Glutamatergic neuron (in vitro differentiated cells): ENCODE data around the gene CYBB. TPM values are rescaled to one million over a fixed set of nuclear protein-coding genes. Genes with fewer than 3 reads are reported as not detected.

ENCODE experiments used
- DNase-seq: peaks from one replicate; pipeline ENCODE4 v3.0.0; 2022
- H3K27ac Mint-ChIP-seq: one replicate; pipeline ENCODE4 v1.8.0; 2020; ENCODE audit warnings: mild to moderate bottlenecking, mixed read lengths, inconsistent platforms; ENCODE audit not compliant: unreplicated experiment
- H3K27me3 Mint-ChIP-seq: one replicate; pipeline ENCODE4 v1.8.0; 2020; ENCODE audit warnings: mild to moderate bottlenecking, moderate library complexity, mixed read lengths, inconsistent platforms; ENCODE audit not compliant: unreplicated experiment
- H3K36me3 Mint-ChIP-seq: one replicate; pipeline ENCODE4 v1.8.0; 2020; ENCODE audit warnings: mild to moderate bottlenecking, mixed read lengths, inconsistent platforms; ENCODE audit not compliant: unreplicated experiment
- H3K4me1 Mint-ChIP-seq: one replicate; pipeline ENCODE4 v1.8.0; 2020; ENCODE audit warnings: mild to moderate bottlenecking, low read depth, mixed read lengths, inconsistent platforms; ENCODE audit not compliant: unreplicated experiment
- H3K4me3 Mint-ChIP-seq: one replicate; pipeline ENCODE4 v1.8.0; 2020; ENCODE audit warnings: mild to moderate bottlenecking, mixed read lengths, inconsistent platforms; ENCODE audit not compliant: unreplicated experiment
- H3K9me3 Mint-ChIP-seq: one replicate; pipeline ENCODE4 v1.8.0; 2020; ENCODE audit warnings: mild to moderate bottlenecking, moderate library complexity, mixed read lengths, inconsistent platforms; ENCODE audit not compliant: unreplicated experiment
- CTCF ChIP-seq: fragments of 200-600 bp; sonication (generic); IDR thresholded peaks from one replicate; pipeline ENCODE4 v1.5.0; 2021; ENCODE audit not compliant: partially characterized antibody, unreplicated experiment
- total RNA-seq: library from RNA; stranded (reverse); fragmentation: NEBNext Ultra II Directional; extraction: Animal tissue kit (Norgen Biotek cat#: 25700); gene quantifications from one replicate; pipeline ENCODE4 v1.2.1, GENCODE V29; 2021; ENCODE audit not compliant: unreplicated experiment

CYBB gene
- total RNA-seq, 1 donor from 2014 or later, result 0.61 TPM

DNA sequence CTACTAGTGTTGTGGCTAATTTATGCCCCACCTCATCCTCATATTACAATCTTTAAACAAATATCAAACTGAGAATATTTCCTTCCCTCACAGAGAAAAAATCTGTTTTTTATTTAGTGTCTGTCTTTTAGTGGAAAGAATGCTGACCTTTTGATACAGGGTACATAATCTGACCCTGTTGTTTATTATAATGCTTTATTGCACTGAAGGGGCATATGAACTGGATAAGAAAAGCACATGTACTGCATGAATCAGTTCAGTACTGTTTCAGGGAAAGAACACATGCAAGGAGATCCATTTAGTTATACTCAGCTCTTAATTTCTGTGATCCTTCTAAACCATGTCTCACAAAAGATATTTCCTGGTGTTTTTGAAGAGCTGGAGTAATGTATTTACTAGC is 83.0 kb downstream of the CYBB start:
- no peak overlapping the region for H3K4me3 Mint-ChIP-seq
- no peaks in the 10 kb centered on the region for H3K4me1 Mint-ChIP-seq
- no peak for DNase-seq
- H3K9me3 Mint-ChIP-seq, result peaks cover 1% of the 10 kb centered on the region
- TF ChIP-seq CTCF, result no peak
- no peaks in the 10 kb centered on the region for H3K27me3 Mint-ChIP-seq
- no peak overlapping the region for H3K27ac Mint-ChIP-seq
- no peaks in the 10 kb centered on the region for H3K36me3 Mint-ChIP-seq

Other genes with a start within 250 kb of the CYBB start
- 1.1 TPM for gene LANCL3, start 208.4 kb upstream of the CYBB start, total RNA-seq
- gene XK, start 94.3 kb upstream of the CYBB start, total RNA-seq, result 7.4 TPM
- 13.4 TPM for gene DYNLT3, start 67.5 kb downstream of the CYBB start, total RNA-seq
- gene SYTL5, start 226.5 kb downstream of the CYBB start, total RNA-seq, result not detected